Stimulated activated memory B cell treated with anti-CD40 and anti-IgM and Interleukin-4, amounts not matched to agents 10 μg/mL and 1 μg/mL and 100 μg/mL, for 72 hours (primary cell): ENCODE measurements around the gene MRPS24.
"Not testable (repeated sequence)": the region's sequence is repeated elsewhere in the genome, so short reads cannot be mapped to it uniquely, and the experiment has no call there.

Experiments used
- ATAC-seq: fragments of 150-1000 bp; cut with Tn5 transposase; 2 replicates; pipeline ENCODE4 v1.10.0; 2021
- H3K27ac Mint-ChIP-seq: one replicate; pipeline ENCODE4 v1.8.0; 2022; ENCODE audit warnings: mild to moderate bottlenecking, mixed read lengths
- H3K27me3 Mint-ChIP-seq: one replicate; pipeline ENCODE4 v1.8.0; 2022; ENCODE audit warnings: mixed read lengths
- H3K36me3 Mint-ChIP-seq: one replicate; pipeline ENCODE4 v1.8.0; 2022; ENCODE audit warnings: mixed read lengths
- H3K4me1 Mint-ChIP-seq: one replicate; pipeline ENCODE4 v1.8.0; 2022; ENCODE audit warnings: mixed read lengths
- H3K4me3 Mint-ChIP-seq: one replicate; pipeline ENCODE4 v1.8.0; 2022; ENCODE audit warnings: mild to moderate bottlenecking, moderate library complexity, mixed read lengths
- H3K9me3 Mint-ChIP-seq: one replicate; pipeline ENCODE4 v1.8.0; 2022; ENCODE audit warnings: mixed read lengths

The MRPS24 gene

GRCh38 chr7:43869006-43869866, at the start of gene MRPS24:
MRPS24 (minus strand) TSS chr7:43869517; CDS start chr7:43869495, 22 bp downstream.
- Mint-ChIP-seq H3K4me3 (peak within 1 kb of the TSS; percentile 86), H3K36me3 (peaks cover 26% of the 10 kb centered on the region), H3K9me3 (no peaks in the 10 kb centered on the region), H3K27ac (peak within 1 kb of the TSS; percentile 74), H3K4me1 (peaks cover 23% of the 10 kb centered on the region), H3K27me3 (no peaks in the 10 kb centered on the region)
- ATAC-seq, result peak; percentile 99

GRCh38 chr7:43915907-43916306, 46.6 kb upstream of the MRPS24 start:
- peaks cover 6% of the 10 kb centered on the region for H3K4me1 Mint-ChIP-seq
- ATAC-seq, result no peak
- peaks cover 18% of the 10 kb centered on the region for H3K36me3 Mint-ChIP-seq
- no peak overlapping the region for H3K4me3 Mint-ChIP-seq
- H3K9me3 Mint-ChIP-seq, result no peaks in the 10 kb centered on the region
- no peak overlapping the region for H3K27ac Mint-ChIP-seq
- no peaks in the 10 kb centered on the region for H3K27me3 Mint-ChIP-seq

GRCh38 chr7:43914795-43915194, 45.5 kb upstream of the MRPS24 start:
- Mint-ChIP-seq H3K4me1 (peaks cover 4% of the 10 kb centered on the region), H3K9me3 (no peaks in the 10 kb centered on the region), H3K27ac (no peak overlapping the region), H3K36me3 (peaks cover 16% of the 10 kb centered on the region), H3K4me3 (no peak overlapping the region), H3K27me3 (no peaks in the 10 kb centered on the region)
- no peak for ATAC-seq

- peaks cover 35% of the 10 kb centered on the region for H3K4me1 Mint-ChIP-seq
- H3K9me3 Mint-ChIP-seq, result no peaks in the 10 kb centered on the region
- peak within 1 kb of the TSS; percentile 93 for H3K4me3 Mint-ChIP-seq
- H3K27ac Mint-ChIP-seq, result peak within 1 kb of the TSS; percentile 87
- no peaks in the 10 kb centered on the region for H3K27me3 Mint-ChIP-seq
- H3K36me3 Mint-ChIP-seq, result peaks cover 5% of the 10 kb centered on the region
- ATAC-seq, result peak; percentile 91
These were observed 37.2 kb upstream of the MRPS24 start, which contains the start of gene URGCP for GRCh38 chr7:43906331-43907010. URGCP (minus strand) TSS chr7:43906596; CDS start chr7:43906575, 21 bp downstream.

- H3K27ac Mint-ChIP-seq, result peak overlapping the region; percentile 87
- no peaks in the 10 kb centered on the region for H3K9me3 Mint-ChIP-seq
- peak overlapping the region; percentile 93 for H3K4me3 Mint-ChIP-seq
- H3K36me3 Mint-ChIP-seq, result peaks cover 5% of the 10 kb centered on the region
- peaks cover 37% of the 10 kb centered on the region for H3K4me1 Mint-ChIP-seq
- ATAC-seq, result peak; percentile 65
- H3K27me3 Mint-ChIP-seq, result no peaks in the 10 kb centered on the region
These were observed 36.6 kb upstream of the MRPS24 start for GRCh38 chr7:43905956-43906330.

GRCh38 chr7:43905209-43905946, 36.1 kb upstream of the MRPS24 start:
- H3K4me1 Mint-ChIP-seq, result peaks cover 37% of the 10 kb centered on the region
- no peaks in the 10 kb centered on the region for H3K27me3 Mint-ChIP-seq
- H3K4me3 Mint-ChIP-seq, result peak overlapping the region; percentile 93
- H3K27ac Mint-ChIP-seq, result peak overlapping the region; percentile 87
- no peaks in the 10 kb centered on the region for H3K9me3 Mint-ChIP-seq
- ATAC-seq, result no peak
- peaks cover 5% of the 10 kb centered on the region for H3K36me3 Mint-ChIP-seq

- ATAC-seq, result no peak
- peaks cover 37% of the 10 kb centered on the region for H3K4me1 Mint-ChIP-seq
- H3K4me3 Mint-ChIP-seq, result no peak overlapping the region
- H3K27ac Mint-ChIP-seq, result no peak overlapping the region
- no peaks in the 10 kb centered on the region for H3K27me3 Mint-ChIP-seq
- H3K36me3 Mint-ChIP-seq, result peaks cover 5% of the 10 kb centered on the region
- H3K9me3 Mint-ChIP-seq, result no peaks in the 10 kb centered on the region
These were observed 35.4 kb upstream of the MRPS24 start for GRCh38 chr7:43904533-43905208.

- H3K9me3 Mint-ChIP-seq, result no peaks in the 10 kb centered on the region
- H3K36me3 Mint-ChIP-seq, result peaks cover 5% of the 10 kb centered on the region
- ATAC-seq, result no peak
- H3K27me3 Mint-ChIP-seq, result no peaks in the 10 kb centered on the region
- H3K4me1 Mint-ChIP-seq, result peaks cover 37% of the 10 kb centered on the region
- no peak overlapping the region for H3K4me3 Mint-ChIP-seq
- peak overlapping the region; percentile 60 for H3K27ac Mint-ChIP-seq
These were observed 33.3 kb upstream of the MRPS24 start for GRCh38 chr7:43902542-43903054.

GRCh38 chr7:43898571-43898970, 29.3 kb upstream of the MRPS24 start:
- ATAC-seq, H3K27ac Mint-ChIP-seq, H3K4me3 Mint-ChIP-seq, H3K9me3 Mint-ChIP-seq, H3K27me3 Mint-ChIP-seq: not testable (repeated sequence)
- Mint-ChIP-seq H3K4me1 (peaks cover 36% of the 10 kb centered on the region), H3K36me3 (peaks cover 30% of the 10 kb centered on the region)

GRCh38 chr7:43895847-43896415, 26.6 kb upstream of the MRPS24 start:
- peaks cover 31% of the 10 kb centered on the region for H3K36me3 Mint-ChIP-seq
- H3K27ac Mint-ChIP-seq, result no peak overlapping the region
- no peak for ATAC-seq
- H3K4me1 Mint-ChIP-seq, result peaks cover 37% of the 10 kb centered on the region
- H3K4me3 Mint-ChIP-seq, result no peak overlapping the region
- no peaks in the 10 kb centered on the region for H3K27me3 Mint-ChIP-seq
- H3K9me3 Mint-ChIP-seq, result peaks cover 3% of the 10 kb centered on the region

- H3K27me3 Mint-ChIP-seq, result no peaks in the 10 kb centered on the region
- H3K36me3 Mint-ChIP-seq, result peaks cover 25% of the 10 kb centered on the region
- no peak overlapping the region for H3K4me3 Mint-ChIP-seq
- H3K9me3 Mint-ChIP-seq, result peaks cover 3% of the 10 kb centered on the region
- H3K4me1 Mint-ChIP-seq, result peaks cover 45% of the 10 kb centered on the region
- no peak overlapping the region for H3K27ac Mint-ChIP-seq
- ATAC-seq, result no peak
These were observed 22.0 kb upstream of the MRPS24 start for GRCh38 chr7:43891069-43891955.

- Mint-ChIP-seq H3K36me3 (peaks cover 19% of the 10 kb centered on the region), H3K4me3 (no peak overlapping the region), H3K4me1 (peaks cover 45% of the 10 kb centered on the region), H3K9me3 (no peaks in the 10 kb centered on the region), H3K27me3 (no peaks in the 10 kb centered on the region), H3K27ac (no peak overlapping the region)
- no peak for ATAC-seq
These were observed 21.2 kb upstream of the MRPS24 start for GRCh38 chr7:43890468-43890867.

GRCh38 chr7:43888993-43889945, 20.0 kb upstream of the MRPS24 start:
- Mint-ChIP-seq H3K27me3 (no peaks in the 10 kb centered on the region), H3K27ac (no peak overlapping the region), H3K4me3 (no peak overlapping the region), H3K4me1 (peaks cover 39% of the 10 kb centered on the region), H3K36me3 (peaks cover 17% of the 10 kb centered on the region), H3K9me3 (no peaks in the 10 kb centered on the region)
- ATAC-seq, result no peak
